Fibroblast of pulmonary artery (primary cell): Measurements from ENCODE around the gene AMPH.

Experiments
- DNase-seq: peaks from one replicate; pipeline ENCODE4 v3.0.0-alpha.2; 2010; ENCODE audit warnings: low read depth
- H3K4me3 ChIP-seq: replicated peaks from 2 replicates; pipeline ENCODE4 v1.5.1; 2011; ENCODE audit warnings: low read depth, mild to moderate bottlenecking, control low read depth, low read length, moderate library complexity
- CTCF ChIP-seq: IDR thresholded peaks from 2 replicates; pipeline ENCODE4 v1.5.1; 2011; ENCODE audit warnings: mild to moderate bottlenecking, control low read depth, low read length, inconsistent platforms; ENCODE audit errors: missing control alignments

AMPH gene

DNA sequence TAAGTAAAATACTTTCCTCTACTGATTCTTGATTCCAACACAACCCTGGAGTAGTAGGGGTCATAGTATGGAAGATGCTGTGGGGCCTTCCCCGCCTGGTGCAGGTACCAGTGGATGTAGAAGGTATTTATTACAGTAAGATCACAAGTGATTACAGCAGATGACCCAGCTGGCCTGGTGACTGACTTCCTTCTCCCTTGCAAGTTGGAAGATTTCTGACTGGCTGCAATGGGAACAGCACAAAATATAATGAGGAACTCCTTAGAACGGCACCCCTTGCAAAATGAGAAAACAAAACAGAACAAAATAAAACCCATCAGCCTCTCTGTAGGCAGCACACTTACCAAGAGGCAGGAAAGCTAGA is 296.1 kb downstream of the AMPH start:
- DNase-seq: no peak
- TF ChIP-seq CTCF: no peak
- H3K4me3 ChIP-seq: no peak overlapping the region

- TF ChIP-seq CTCF: no peak
- no peak overlapping the region for H3K4me3 ChIP-seq
- no peak for DNase-seq
These were observed 297.0 kb downstream of the AMPH start for GRCh38 chr7:38334163-38334562.
